Fibroblast of lung (primary cell): ENCODE measurements around the gene OR9A2. TPM values are rescaled to one million over a fixed set of nuclear protein-coding genes. Genes with fewer than 3 reads are reported as not detected.

ENCODE experiments used
- DNase-seq, 2 donors: peaks; one replicate each; pipeline versions ENCODE4 v3.0.0 to v3.0.0-alpha.2; 2010; ENCODE audit warnings: low read depth in 2 of 2
- H2AFZ ChIP-seq: 2 replicates; pipeline ENCODE4 v1.5.1; 2012; ENCODE audit warnings: low read length, control low read depth, inconsistent platforms
- H3K27ac ChIP-seq: 2 replicates; pipeline ENCODE4 v1.5.1; 2011; ENCODE audit warnings: low read length, control low read depth; ENCODE audit not compliant: insufficient read depth
- H3K27me3 ChIP-seq: 2 replicates; pipeline ENCODE4 v1.5.1; 2011; ENCODE audit warnings: mild to moderate bottlenecking, low read length; ENCODE audit not compliant: control insufficient read depth, insufficient read depth
- H3K36me3 ChIP-seq: 2 replicates; pipeline ENCODE4 v1.5.1; 2011; ENCODE audit warnings: low read length; ENCODE audit not compliant: control insufficient read depth, insufficient read depth
- H3K4me1 ChIP-seq: 2 replicates; pipeline ENCODE4 v1.5.1; 2011; ENCODE audit warnings: low read length; ENCODE audit not compliant: control insufficient read depth, insufficient read depth; ENCODE audit errors: extremely low read depth
- H3K4me2 ChIP-seq: 2 replicates; pipeline ENCODE4 v1.5.1; 2011; ENCODE audit warnings: low read length, control low read depth; ENCODE audit not compliant: insufficient read depth; ENCODE audit errors: extremely low read depth
- H3K4me3 ChIP-seq, 4 experiments: fragments of 200-600 bp in 1 of 4; sonication (generic) in 1 of 4; replicated peaks in 1 of 4; 2 replicates each; pipeline ENCODE4 v1.5.1; 2011 to 2016; ENCODE audit warnings: low read length in 4 of 4, low read depth in 3 of 4, mild to moderate bottlenecking in 3 of 4, control low read depth in 2 of 4, inconsistent platforms in 1 of 4, mixed read lengths in 1 of 4; ENCODE audit not compliant: insufficient read depth in 1 of 4; ENCODE audit errors: control extremely low read depth in 1 of 4
- H3K79me2 ChIP-seq: 2 replicates; pipeline ENCODE4 v1.5.1; 2012; ENCODE audit warnings: mild to moderate bottlenecking, low read length, inconsistent platforms; ENCODE audit not compliant: control insufficient read depth, insufficient read depth
- H3K9ac ChIP-seq: 2 replicates; pipeline ENCODE4 v1.5.1; 2011; ENCODE audit warnings: mild to moderate bottlenecking, low read length, control low read depth; ENCODE audit not compliant: insufficient read depth
- H3K9me3 ChIP-seq: 2 replicates; pipeline ENCODE4 v1.5.1; 2012; ENCODE audit warnings: low read depth, low read length; ENCODE audit not compliant: control insufficient read depth, insufficient read depth
- H4K20me1 ChIP-seq: 2 replicates; pipeline ENCODE4 v1.5.1; 2011; ENCODE audit warnings: low read length; ENCODE audit not compliant: control insufficient read depth, insufficient read depth; ENCODE audit errors: extremely low read depth
- CTCF ChIP-seq, 2 donors: IDR thresholded peaks in 1 of 2; conservative IDR thresholded peaks in 1 of 2; 1 replicate in 1 of 2; 2 replicates in 1 of 2; pipeline ENCODE4 v1.5.1; 2011 to 2012; ENCODE audit warnings: low read length in 2 of 2, control low read depth in 1 of 2, inconsistent platforms in 1 of 2, low read depth in 1 of 2, mild to moderate bottlenecking in 1 of 2
- EZH2 ChIP-seq: IDR thresholded peaks from 2 replicates; pipeline ENCODE4 v1.5.1; 2012; ENCODE audit warnings: low read length, control low read depth, mild to moderate bottlenecking; ENCODE audit errors: missing control alignments
- polyA plus RNA-seq, 2 donors: library from polyadenylated mRNA; depleted of rRNA in 1 of 2; stranded (reverse) in 1 of 2; unstranded in 1 of 2; fragments of >200 nt; gene quantifications; 2 replicates each; pipeline ENCODE4 v1.2.1, GENCODE V29; 2011 to 2012; ENCODE audit warnings: missing spikeins in 1 of 2
- total RNA-seq: library from RNA; depleted of rRNA; stranded (reverse); fragments of >200 nt; gene quantifications from 2 replicates; pipeline ENCODE4 v1.2.1, GENCODE V29; 2014

The OR9A2 gene
- total and polyA plus RNA-seq, 2 donors (not counting 1 experiment from before 2014, with no cell fraction given) = not detected

GRCh38 chr7:143025371-143025770 is 1.6 kb downstream of the OR9A2 start:
- Histone ChIP-seq H3K9ac (no peak overlapping the region), H3K27me3 (no peaks in the 10 kb centered on the region), H3K36me3 (no peaks in the 10 kb centered on the region), H2AFZ (no peak overlapping the region), H4K20me1 (no peaks in the 10 kb centered on the region), H3K27ac (no peak overlapping the region), H3K4me3 (no peak overlapping the region), H3K4me1 (no peaks in the 10 kb centered on the region), H3K79me2 (no peaks in the 10 kb centered on the region), H3K4me2 (no peak overlapping the region), H3K9me3 (no peaks in the 10 kb centered on the region)
- TF ChIP-seq CTCF (conservative IDR thresholded peaks at IDR 0.05 in 1 of 2, IDR thresholded peaks at IDR 0.05 in 1 of 2; ENCODE audit: low read depth in 1 of 2, low read length in 2 of 2) (no peak), EZH2 (no peak)
- no peak for DNase-seq

DNA sequence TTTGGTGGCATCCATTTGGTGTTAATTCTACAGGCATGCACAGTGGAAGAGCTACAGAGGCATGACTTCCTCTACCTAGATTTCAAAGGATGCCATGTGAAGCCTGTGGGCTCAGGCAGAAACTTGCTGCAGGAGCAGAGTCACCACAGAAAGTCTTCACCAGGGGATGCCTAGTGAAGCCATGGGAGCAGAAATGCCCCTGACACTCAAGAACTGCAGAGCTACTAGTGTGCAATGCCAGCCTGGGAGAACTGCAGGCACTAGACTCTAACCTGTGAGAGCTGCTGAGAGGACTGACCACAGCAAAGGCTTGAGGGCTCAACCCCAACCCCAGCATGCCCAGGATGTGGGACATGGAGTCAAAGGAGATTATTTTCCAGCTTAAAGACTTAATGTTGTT is 3.9 kb downstream of the OR9A2 start:
- no peaks in the 10 kb centered on the region for H3K27me3 ChIP-seq
- no peaks in the 10 kb centered on the region for H3K4me1 ChIP-seq
- H3K79me2 ChIP-seq = no peaks in the 10 kb centered on the region
- no peak overlapping the region for H3K9ac ChIP-seq
- H3K9me3 ChIP-seq = no peaks in the 10 kb centered on the region
- no peak overlapping the region for H3K27ac ChIP-seq
- no peak overlapping the region for H3K4me2 ChIP-seq
- no peak overlapping the region for H3K4me3 ChIP-seq
- TF ChIP-seq EZH2 (no peak), CTCF (conservative IDR thresholded peaks at IDR 0.05 in 1 of 2, IDR thresholded peaks at IDR 0.05 in 1 of 2; ENCODE audit: low read depth in 1 of 2, low read length in 2 of 2) (no peak)
- no peak overlapping the region for H2AFZ ChIP-seq
- no peaks in the 10 kb centered on the region for H4K20me1 ChIP-seq
- no peaks in the 10 kb centered on the region for H3K36me3 ChIP-seq
- DNase-seq = no peak

DNA sequence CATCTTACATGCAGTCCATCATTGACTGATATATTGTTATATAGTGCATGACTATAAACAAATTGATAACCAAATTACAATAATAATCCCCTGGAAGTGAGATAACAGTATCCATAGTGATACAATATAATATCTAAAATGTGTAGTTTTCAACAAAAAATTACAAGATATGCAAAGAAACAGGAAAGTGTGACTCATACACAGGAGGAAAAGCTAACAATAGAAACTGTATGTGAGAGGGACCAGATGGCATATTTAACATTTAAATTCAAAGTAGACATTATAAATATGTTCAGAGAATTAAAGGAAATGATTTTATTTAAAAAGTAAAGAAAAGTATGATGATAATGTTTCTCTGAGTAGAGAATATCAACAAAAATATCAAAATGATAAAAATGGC is 8.0 kb downstream of the OR9A2 start:
- no peaks in the 10 kb centered on the region for H4K20me1 ChIP-seq
- DNase-seq = peak in 1 of 2 donors; percentile 29
- TF ChIP-seq EZH2 (no peak), CTCF (conservative IDR thresholded peaks at IDR 0.05 in 1 of 2, IDR thresholded peaks at IDR 0.05 in 1 of 2; ENCODE audit: low read depth in 1 of 2, low read length in 2 of 2) (no peak)
- no peak overlapping the region for H3K27ac ChIP-seq
- no peaks in the 10 kb centered on the region for H3K79me2 ChIP-seq
- no peak overlapping the region for H3K4me3 ChIP-seq
- H2AFZ ChIP-seq = no peak overlapping the region
- H3K4me1 ChIP-seq = no peaks in the 10 kb centered on the region
- H3K9me3 ChIP-seq = no peaks in the 10 kb centered on the region
- H3K4me2 ChIP-seq = no peak overlapping the region
- no peaks in the 10 kb centered on the region for H3K36me3 ChIP-seq
- H3K9ac ChIP-seq = no peak overlapping the region
- H3K27me3 ChIP-seq = no peaks in the 10 kb centered on the region
